Common myeloid progenitor, CD34-positive (primary cell): ENCODE data around the gene POU3F2.

Source experiments
- CTCF ChIA-PET: fragments of 350-600 bp; sonication (Branson Sonifier 250); formaldehyde crosslinking; loops from one replicate; lab custom pipeline; 2021; ENCODE audit warnings: antibody characterized with exemption; lab: Charles Lee
- POLR2A ChIA-PET: fragments of 350-600 bp; sonication (Branson Sonifier 250); formaldehyde crosslinking; loops from one replicate; lab custom pipeline; 2021; ENCODE audit warnings: antibody characterized with exemption; lab: Charles Lee
- DNase-seq, 3 donors: peaks; one replicate each; pipeline versions ENCODE4 v3.0.0 to v3.0.0-alpha.2; 2013
- H3K27ac ChIP-seq, 2 experiments: 1 replicate in 1 of 2; 2 replicates in 1 of 2; pipeline ENCODE4 v1.7.0; 2013; ENCODE audit warnings: inconsistent platforms in 2 of 2, low read length in 2 of 2, mild to moderate bottlenecking in 2 of 2, low read depth in 1 of 2, moderate library complexity in 1 of 2; ENCODE audit not compliant: severe bottlenecking in 2 of 2, insufficient read depth in 1 of 2, poor library complexity in 1 of 2
- H3K27me3 ChIP-seq, 5 experiments: replicated peaks in 2 of 5; 1 replicate in 3 of 5; 2 replicates in 2 of 5; pipeline versions ENCODE4 v1.6.1 to v1.7.0; 2013; ENCODE audit warnings: low read length in 4 of 5, mild to moderate bottlenecking in 2 of 5, moderate library complexity in 2 of 5, inconsistent platforms in 1 of 5; ENCODE audit not compliant: insufficient read depth in 5 of 5, control insufficient read depth in 4 of 5
- H3K36me3 ChIP-seq, 4 experiments: 1 replicate in 2 of 4; 2 replicates in 2 of 4; pipeline versions ENCODE4 v1.6.1 to v1.7.0; 2013; ENCODE audit warnings: low read length in 3 of 4, control low read depth in 1 of 4, mild to moderate bottlenecking in 1 of 4; ENCODE audit not compliant: control insufficient read depth in 4 of 4, insufficient read depth in 4 of 4
- H3K4me1 ChIP-seq, 4 experiments: 1 replicate in 3 of 4; 2 replicates in 1 of 4; pipeline versions ENCODE4 v1.6.1 to v1.7.1; 2013; ENCODE audit warnings: low read length in 3 of 4, mild to moderate bottlenecking in 3 of 4, control low read depth in 1 of 4, inconsistent platforms in 1 of 4, moderate library complexity in 1 of 4; ENCODE audit not compliant: control insufficient read depth in 4 of 4, insufficient read depth in 4 of 4; ENCODE audit errors: control extremely low read depth in 1 of 4
- H3K4me3 ChIP-seq, 7 experiments: 1 replicate in 4 of 7; 2 replicates in 3 of 7; pipeline versions ENCODE4 v1.5.1 to v1.7.0; 2013; ENCODE audit warnings: mild to moderate bottlenecking in 7 of 7, low read length in 6 of 7, moderate library complexity in 6 of 7, inconsistent platforms in 2 of 7, low read depth in 2 of 7, control low read depth in 1 of 7; ENCODE audit not compliant: insufficient read depth in 4 of 7, control insufficient read depth in 1 of 7; ENCODE audit errors: extremely low read depth in 1 of 7
- H3K9me3 ChIP-seq, 5 experiments: 1 replicate in 4 of 5; 2 replicates in 1 of 5; pipeline versions ENCODE4 v1.6.1 to v1.7.1; 2013; ENCODE audit warnings: low read length in 4 of 5, mild to moderate bottlenecking in 2 of 5, inconsistent platforms in 1 of 5, low read depth in 1 of 5, moderate library complexity in 1 of 5; ENCODE audit not compliant: control insufficient read depth in 4 of 5, insufficient read depth in 2 of 5; ENCODE audit errors: control extremely low read depth in 1 of 5
- WGBS: methylation state at CpG from one replicate; pipeline ENCODE4 v1.1.5; 2013; ENCODE audit not compliant: insufficient coverage; 5-methylcytosine and 5-hydroxymethylcytosine counted together

POU3F2 gene

DNA sequence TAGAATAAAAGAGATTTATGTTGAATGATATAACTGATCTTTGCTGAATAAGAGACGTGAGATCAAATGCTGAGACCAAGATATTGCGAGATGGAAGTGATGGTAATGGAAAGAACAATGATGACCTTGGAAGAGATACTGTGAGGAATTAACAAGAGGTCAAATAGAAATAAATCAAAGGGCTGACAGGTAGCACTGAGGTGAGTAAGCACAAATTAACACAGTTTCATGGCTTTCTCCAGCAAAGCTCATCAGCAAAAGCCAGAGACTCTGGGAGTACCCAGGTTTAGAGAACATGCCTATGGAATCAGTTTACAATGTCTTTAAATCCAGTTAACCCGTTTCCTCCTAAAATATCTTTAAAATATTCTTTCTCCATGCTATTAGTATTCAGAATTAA lies 53.3 kb downstream of the POU3F2 start:
- Histone ChIP-seq H3K9me3 (peaks cover 0 to 3% (median 0%) of the 10 kb centered on the region in 5 experiments), H3K27me3 (no peaks in the 10 kb centered on the region), H3K27ac (no peak overlapping the region), H3K4me3 (no peak overlapping the region), H3K36me3 (peaks cover 10 to 26% (median 15%) of the 10 kb centered on the region in 4 experiments), H3K4me1 (no peaks in the 10 kb centered on the region)
- POLR2A ChIA-PET, result no interaction called here
- no peak for DNase-seq
- CTCF ChIA-PET, result interaction anchor here (1.0 kb wide), 1 partner anchor 12 kb away, joined by 4 read pairs; no protein-coding TSS in a partner anchor
- WGBS, result 100% methylated on average over 1 of the region's 3 CpGs
